Measurements from ENCODE around the gene GDF15. TPM values are rescaled to one million over a fixed set of nuclear protein-coding genes. Genes with fewer than 3 reads are reported as not detected.

The GDF15 gene
- total RNA-seq, 3 donors from 2014 or later, result 2.7 to 60.3 (median 9.2) TPM

DNA sequence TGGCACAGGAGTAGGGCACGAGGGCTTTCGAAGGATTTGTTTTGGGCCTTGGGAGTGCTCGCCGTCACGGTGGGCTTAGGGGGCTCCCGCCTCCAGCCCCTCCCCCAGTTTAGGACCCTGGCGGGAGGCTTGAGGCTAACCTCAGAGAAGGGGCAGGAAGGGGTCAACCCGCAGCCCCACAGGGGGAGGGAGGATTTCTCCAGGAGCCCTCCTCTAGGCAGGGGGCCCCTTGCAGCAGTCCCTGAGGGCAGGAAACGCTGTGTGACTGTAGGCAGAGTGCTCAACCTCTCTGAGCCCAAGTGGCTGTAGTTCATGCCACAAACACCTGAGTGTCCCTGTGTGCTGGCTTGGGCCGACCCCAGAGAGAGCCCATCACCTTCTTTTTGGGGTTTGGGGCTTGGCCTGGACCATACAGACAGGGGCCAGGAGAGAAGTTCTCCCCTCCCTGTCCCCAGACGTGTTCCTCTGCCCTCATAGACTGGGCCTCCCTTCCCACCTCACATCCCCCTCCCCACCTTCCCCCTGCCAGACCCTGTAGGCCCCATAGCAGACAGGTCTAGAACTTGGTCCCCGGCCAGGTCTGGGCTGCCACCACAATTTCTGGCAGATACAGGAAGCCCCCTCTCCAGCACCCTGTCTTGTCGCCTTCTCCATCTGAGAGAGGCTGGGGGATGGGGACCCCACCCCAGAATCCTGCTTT lies 43.9 kb downstream of the GDF15 start:
- Histone ChIP-seq H3K27ac (peak overlapping the region in 1 of 2 donors; percentile 82), H3K36me3 (no peaks in the 10 kb centered on the region), H3K4me3 (no peak overlapping the region), H3K27me3 (no peaks in the 10 kb centered on the region), H3K4me1 (peaks cover 0 to 14% of the 10 kb centered on the region in 2 donors), H3K9me3 (no peaks in the 10 kb centered on the region)
- DNase-seq (ENCODE audit: low spot score in 2 of 2), result no peak
- TF ChIP-seq POLR2A (IDR thresholded peaks at IDR 0.05), result no peak
- intact Hi-C loops (cut with DNase I; ENCODE audit: low total_unique reads), result no loop called here

DNA sequence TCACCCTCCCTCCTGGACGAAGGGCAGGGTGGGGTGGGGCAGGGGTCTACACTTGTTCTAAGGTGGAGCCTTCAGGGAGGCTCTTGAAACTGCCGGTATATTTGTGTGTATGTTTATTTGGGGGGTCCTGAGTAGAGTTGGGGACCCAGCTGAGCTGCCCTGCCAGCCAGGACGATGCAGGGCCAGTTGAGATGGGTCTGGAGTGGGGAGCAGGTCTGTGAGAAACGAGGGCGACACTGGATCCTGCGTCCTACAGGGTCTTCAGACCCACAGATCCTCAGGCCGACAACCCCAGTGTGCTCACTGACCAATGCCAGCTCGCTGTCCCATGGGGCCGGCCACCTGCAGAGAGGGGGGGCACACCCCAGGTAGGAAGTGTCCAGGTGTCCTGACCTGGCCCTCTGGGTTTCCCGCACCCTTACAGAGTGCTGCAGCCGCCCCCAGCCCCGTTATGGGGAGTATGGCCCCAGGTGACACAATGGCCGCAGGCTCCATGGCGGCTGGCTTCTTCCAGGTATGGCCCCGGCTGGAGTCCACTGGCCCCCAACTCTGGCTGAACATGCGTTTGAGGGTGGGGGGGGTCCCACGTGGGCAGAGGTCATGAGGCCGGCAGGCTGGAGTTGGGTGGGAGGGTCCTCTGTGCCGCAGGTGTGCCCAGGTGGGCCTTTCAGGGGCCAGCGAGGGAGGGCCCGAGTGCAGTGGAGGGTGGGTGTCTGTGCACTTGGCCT lies 44.6 kb downstream of the GDF15 start:
- Histone ChIP-seq H3K9me3 (no peaks in the 10 kb centered on the region), H3K27ac (peak overlapping the region in 1 of 2 donors; percentile 82), H3K36me3 (no peaks in the 10 kb centered on the region), H3K4me3 (no peak overlapping the region), H3K4me1 (peaks cover 0 to 14% of the 10 kb centered on the region in 2 donors), H3K27me3 (no peaks in the 10 kb centered on the region)
- TF ChIP-seq POLR2A (IDR thresholded peaks at IDR 0.05) (no peak), POLR2AphosphoS5 (IDR thresholded peaks at IDR 0.05) (no peak)
- TF ChIP-seq, protein P1, sequence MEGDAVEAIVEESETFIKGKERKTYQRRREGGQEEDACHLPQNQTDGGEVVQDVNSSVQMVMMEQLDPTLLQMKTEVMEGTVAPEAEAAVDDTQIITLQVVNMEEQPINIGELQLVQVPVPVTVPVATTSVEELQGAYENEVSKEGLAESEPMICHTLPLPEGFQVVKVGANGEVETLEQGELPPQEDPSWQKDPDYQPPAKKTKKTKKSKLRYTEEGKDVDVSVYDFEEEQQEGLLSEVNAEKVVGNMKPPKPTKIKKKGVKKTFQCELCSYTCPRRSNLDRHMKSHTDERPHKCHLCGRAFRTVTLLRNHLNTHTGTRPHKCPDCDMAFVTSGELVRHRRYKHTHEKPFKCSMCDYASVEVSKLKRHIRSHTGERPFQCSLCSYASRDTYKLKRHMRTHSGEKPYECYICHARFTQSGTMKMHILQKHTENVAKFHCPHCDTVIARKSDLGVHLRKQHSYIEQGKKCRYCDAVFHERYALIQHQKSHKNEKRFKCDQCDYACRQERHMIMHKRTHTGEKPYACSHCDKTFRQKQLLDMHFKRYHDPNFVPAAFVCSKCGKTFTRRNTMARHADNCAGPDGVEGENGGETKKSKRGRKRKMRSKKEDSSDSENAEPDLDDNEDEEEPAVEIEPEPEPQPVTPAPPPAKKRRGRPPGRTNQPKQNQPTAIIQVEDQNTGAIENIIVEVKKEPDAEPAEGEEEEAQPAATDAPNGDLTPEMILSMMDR (IDR thresholded peaks at IDR 0.05), result no peak
- no peak for DNase-seq (ENCODE audit: low spot score in 2 of 2)
- intact Hi-C loops (cut with DNase I; ENCODE audit: low total_unique reads), result no loop called here

DNA sequence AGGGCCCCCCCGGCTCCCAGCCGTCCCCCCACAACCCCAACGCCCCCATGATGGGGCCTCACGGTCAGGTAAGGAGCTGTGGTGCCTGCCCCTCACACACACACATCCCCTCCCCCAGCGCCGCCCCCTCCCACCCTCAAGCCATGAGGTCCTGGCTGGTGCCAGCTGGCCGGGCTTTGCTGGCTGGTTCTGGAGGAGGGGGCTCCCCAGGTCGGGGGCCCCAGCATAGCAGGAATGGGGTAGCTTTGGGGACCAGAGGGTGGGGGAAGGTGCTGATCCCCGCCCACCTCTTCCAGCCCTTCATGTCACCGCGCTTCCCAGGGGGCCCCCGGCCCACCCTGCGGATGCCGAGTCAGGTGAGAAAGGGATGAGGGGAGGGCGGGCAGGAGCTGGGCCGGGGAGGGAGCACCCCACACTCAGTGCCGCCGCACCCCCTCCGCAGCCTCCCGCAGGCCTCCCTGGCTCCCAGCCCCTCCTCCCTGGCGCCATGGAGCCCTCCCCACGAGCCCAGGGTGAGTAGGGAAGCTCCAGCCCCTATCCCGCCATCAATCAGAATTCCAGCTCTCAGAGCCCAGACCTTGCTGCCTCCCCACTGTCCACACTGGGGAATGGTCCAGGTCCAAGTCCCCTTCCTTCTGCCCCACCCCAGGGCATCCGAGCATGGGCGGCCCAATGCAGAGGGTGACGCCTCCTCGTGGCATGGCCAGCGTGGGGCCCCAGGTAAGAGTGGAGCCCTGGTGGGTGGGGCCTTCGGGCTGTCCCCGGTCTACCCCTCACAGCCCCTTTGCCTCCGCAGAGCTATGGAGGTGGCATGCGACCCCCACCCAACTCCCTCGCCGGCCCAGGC lies 45.6 kb downstream of the GDF15 start:
- intact Hi-C loops (cut with DNase I; ENCODE audit: low total_unique reads), result no loop called here
- no peak for DNase-seq (ENCODE audit: low spot score in 2 of 2)
- TF ChIP-seq POLR2A (IDR thresholded peaks at IDR 0.05) (no peak), POLR2AphosphoS5 (IDR thresholded peaks at IDR 0.05) (no peak)
- TF ChIP-seq, protein P1 (IDR thresholded peaks at IDR 0.05), result no peak
- H3K4me1 ChIP-seq, result peaks cover 0 to 14% of the 10 kb centered on the region in 2 donors
- H3K9me3 ChIP-seq, result no peaks in the 10 kb centered on the region
- H3K36me3 ChIP-seq, result no peaks in the 10 kb centered on the region
- no peak overlapping the region for H3K4me3 ChIP-seq
- H3K27me3 ChIP-seq, result no peaks in the 10 kb centered on the region
- H3K27ac ChIP-seq, result no peak overlapping the region

DNA sequence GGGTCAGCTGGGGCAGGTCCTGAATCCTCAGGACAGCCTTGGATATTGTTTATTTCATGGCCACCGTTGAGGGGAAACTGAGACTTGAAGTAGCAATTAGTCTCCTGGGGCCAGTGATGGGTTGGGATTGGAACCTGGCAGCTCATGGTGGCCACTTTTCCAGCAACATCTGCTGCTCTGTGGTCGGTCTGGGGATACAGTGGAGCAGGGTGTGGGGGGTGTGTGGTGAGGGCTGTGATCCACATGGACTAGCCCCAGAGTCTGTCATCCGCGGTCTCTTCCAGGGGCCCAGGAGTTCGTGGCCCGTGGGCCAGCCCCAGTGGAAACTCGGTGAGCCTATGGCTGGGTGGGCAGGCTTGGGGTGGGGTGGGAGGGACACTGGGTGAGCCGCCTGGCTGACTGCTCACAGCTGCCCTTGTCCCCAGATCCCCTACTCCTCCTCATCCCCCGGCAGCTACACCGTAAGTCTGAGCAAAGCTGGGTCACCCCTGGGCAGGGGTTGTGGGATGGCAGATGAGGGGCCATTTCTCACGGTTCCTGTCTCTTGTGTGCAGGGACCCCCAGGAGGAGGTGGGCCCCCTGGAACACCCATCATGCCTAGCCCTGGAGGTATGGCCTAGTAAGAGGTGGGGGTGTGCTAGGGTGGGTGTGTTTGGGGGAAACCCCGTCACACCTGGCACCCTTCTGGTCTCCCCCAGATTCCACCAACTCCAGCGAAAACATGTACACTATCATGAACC lies 46.5 kb downstream of the GDF15 start:
- DNase-seq (ENCODE audit: low spot score in 2 of 2), result no peak
- H3K36me3 ChIP-seq, result no peaks in the 10 kb centered on the region
- TF ChIP-seq POLR2AphosphoS5 (IDR thresholded peaks at IDR 0.05), result no peak
- no peak for TF ChIP-seq POLR2A (IDR thresholded peaks at IDR 0.05)
- TF ChIP-seq, protein P1 (IDR thresholded peaks at IDR 0.05), result no peak
- no peaks in the 10 kb centered on the region for H3K9me3 ChIP-seq
- H3K27ac ChIP-seq, result peak overlapping the region; percentile 72 to 86
- H3K27me3 ChIP-seq, result no peaks in the 10 kb centered on the region
- intact Hi-C loops (cut with DNase I; ENCODE audit: low total_unique reads), result no loop called here
- peak overlapping the region in 2 of 3 donors; percentile 58 to 72 for H3K4me3 ChIP-seq
- peaks cover 0 to 20% of the 10 kb centered on the region in 2 donors for H3K4me1 ChIP-seq
